Osteocyte (in vitro differentiated cells): Measurements from ENCODE around the gene MEF2C. TPM values are rescaled to one million over a fixed set of nuclear protein-coding genes. Genes with fewer than 3 reads are reported as not detected.

ENCODE experiments used
- DNase-seq: peaks from one replicate; pipeline ENCODE4 v3.0.0; 2021; ENCODE audit warnings: mixed read lengths; ENCODE audit not compliant: unreplicated experiment; ENCODE audit errors: extremely low spot score
- H3K27ac Mint-ChIP-seq: one replicate; pipeline ENCODE4 v1.8.0; 2021; ENCODE audit warnings: mild to moderate bottlenecking, mixed read lengths; ENCODE audit not compliant: unreplicated experiment
- H3K27me3 Mint-ChIP-seq: one replicate; pipeline ENCODE4 v1.8.0; 2021; ENCODE audit warnings: mixed read lengths; ENCODE audit not compliant: unreplicated experiment
- H3K36me3 Mint-ChIP-seq: one replicate; pipeline ENCODE4 v1.8.0; 2021; ENCODE audit warnings: mixed read lengths; ENCODE audit not compliant: unreplicated experiment
- H3K4me1 Mint-ChIP-seq: one replicate; pipeline ENCODE4 v1.8.0; 2021; ENCODE audit warnings: mixed read lengths; ENCODE audit not compliant: unreplicated experiment
- H3K4me3 Mint-ChIP-seq: one replicate; pipeline ENCODE4 v1.8.0; 2021; ENCODE audit warnings: mild to moderate bottlenecking, moderate library complexity, mixed read lengths; ENCODE audit not compliant: unreplicated experiment
- H3K9me3 Mint-ChIP-seq: one replicate; pipeline ENCODE4 v1.8.0; 2021; ENCODE audit warnings: mixed read lengths; ENCODE audit not compliant: unreplicated experiment
- CTCF ChIP-seq: fragments of 200-600 bp; sonication (generic); IDR thresholded peaks from 2 replicates; pipeline ENCODE4 v1.5.0; 2021; ENCODE audit warnings: antibody characterized with exemption, mild to moderate bottlenecking, moderate library complexity
- total RNA-seq: library from RNA; stranded (reverse); gene quantifications from 2 replicates; pipeline ENCODE4 v1.2.1, GENCODE V29; 2021

Gene MEF2C
- total RNA-seq, 1 donor from 2014 or later = 9.4 TPM

- DNase-seq = no peak
- TF ChIP-seq CTCF = no peak
- Mint-ChIP-seq H3K27me3 (no peaks in the 10 kb centered on the region), H3K4me3 (no peak overlapping the region), H3K9me3 (no peaks in the 10 kb centered on the region), H3K27ac (no peak overlapping the region), H3K4me1 (no peaks in the 10 kb centered on the region), H3K36me3 (peaks cover 3% of the 10 kb centered on the region)
Observed at GRCh38 chr5:88725454-88725853, 157.5 kb downstream of the MEF2C start.

- DNase-seq = no peak
- Mint-ChIP-seq H3K4me3 (no peak overlapping the region), H3K36me3 (peaks cover 3% of the 10 kb centered on the region), H3K27me3 (no peaks in the 10 kb centered on the region), H3K27ac (no peak overlapping the region), H3K4me1 (no peaks in the 10 kb centered on the region), H3K9me3 (no peaks in the 10 kb centered on the region)
- TF ChIP-seq CTCF = peak; percentile 57
Observed at GRCh38 chr5:88724201-88724600, 158.8 kb downstream of the MEF2C start.

DNA sequence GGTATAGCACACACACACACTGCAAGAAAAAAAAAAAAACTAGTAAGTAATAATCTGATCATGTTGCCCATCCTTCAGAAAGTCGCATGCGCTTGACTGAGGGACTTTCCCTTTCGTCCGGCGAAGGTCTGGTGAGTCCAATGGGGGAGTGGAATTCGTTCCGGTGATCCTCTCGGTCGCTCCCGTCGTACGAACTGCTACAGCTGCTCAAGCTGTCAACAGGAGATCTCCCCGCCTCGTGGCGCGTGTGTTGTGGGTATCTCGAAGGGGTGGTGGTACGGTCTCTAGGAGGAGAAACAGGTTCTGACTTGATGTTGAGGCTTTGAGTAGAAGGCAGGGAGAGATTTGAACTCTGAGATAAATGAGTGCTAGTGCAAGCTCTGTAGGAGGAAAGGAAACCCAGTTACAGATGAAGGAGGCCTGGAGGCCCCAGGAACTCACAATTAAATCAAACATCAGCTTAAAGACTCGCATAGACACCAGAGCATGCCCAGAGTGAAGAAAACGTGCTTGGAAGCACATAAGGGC, 160.4 kb downstream of the MEF2C start:
- Mint-ChIP-seq H3K4me1 (no peaks in the 10 kb centered on the region), H3K36me3 (peaks cover 3% of the 10 kb centered on the region), H3K27me3 (no peaks in the 10 kb centered on the region), H3K9me3 (no peaks in the 10 kb centered on the region), H3K4me3 (no peak overlapping the region), H3K27ac (no peak overlapping the region)
- TF ChIP-seq CTCF = no peak
- no peak for DNase-seq

GRCh38 chr5:88719434-88719833, 163.6 kb downstream of the MEF2C start:
- H3K36me3 Mint-ChIP-seq = peaks cover 3% of the 10 kb centered on the region
- H3K27me3 Mint-ChIP-seq = no peaks in the 10 kb centered on the region

GRCh38 chr5:88718736-88719135, 164.2 kb downstream of the MEF2C start:
- Mint-ChIP-seq H3K4me3 (no peak overlapping the region), H3K36me3 (peaks cover 3% of the 10 kb centered on the region), H3K27me3 (no peaks in the 10 kb centered on the region), H3K4me1 (no peaks in the 10 kb centered on the region), H3K9me3 (no peaks in the 10 kb centered on the region), H3K27ac (no peak overlapping the region)
- TF ChIP-seq CTCF = no peak
- no peak for DNase-seq

More at GRCh38 chr5:88719434-88719833, 163.6 kb downstream of the MEF2C start:
- no peak for DNase-seq
- Mint-ChIP-seq H3K4me1 (no peaks in the 10 kb centered on the region), H3K9me3 (no peaks in the 10 kb centered on the region), H3K27ac (no peak overlapping the region), H3K4me3 (no peak overlapping the region)
- TF ChIP-seq CTCF = no peak
